A673 (cell line): ENCODE results near the gene UBALD1. TPM values are rescaled to one million over a fixed set of nuclear protein-coding genes. Genes with fewer than 3 reads are reported as not detected.

Experiments
- BruUV-seq: library from RNA; stranded (reverse); fragments of 400-500 nt; replicated peaks from 2 replicates; lab custom pipeline; 2021; lab: Mats Ljungman, UMichigan
- CTCF ChIA-PET: fragments of 300-600 bp; sonication (Branson Sonifier 250); formaldehyde crosslinking; loops from one replicate; lab custom pipeline; 2022; ENCODE audit warnings: antibody characterized with exemption; lab: Charles Lee
- POLR2A ChIA-PET: fragments of 300-600 bp; sonication (Branson Sonifier 250); formaldehyde crosslinking; loops from one replicate; lab custom pipeline; 2022; ENCODE audit warnings: antibody characterized with exemption; ENCODE audit not compliant: low non-redundant PET; lab: Charles Lee
- DNase-seq: peaks from one replicate; pipeline ENCODE4 v3.0.0-alpha.2; 2015; ENCODE audit warnings: low spot score
- H3K27ac ChIP-seq: fragments of 200-600 bp; sonication (generic); 2 replicates; pipeline ENCODE4 v1.5.1; 2016; ENCODE audit warnings: mixed run types, low read depth, mild to moderate bottlenecking, mixed read lengths, antibody characterized with exemption, low read length; ENCODE audit not compliant: poor library complexity, severe bottlenecking
- H3K27me3 ChIP-seq: fragments of 200-600 bp; sonication (generic); replicated peaks from 2 replicates; pipeline ENCODE4 v1.6.1; 2017; ENCODE audit warnings: mixed run types, low read depth, mild to moderate bottlenecking, mixed read lengths, antibody characterized with exemption, low read length; ENCODE audit not compliant: insufficient read depth, poor library complexity
- H3K36me3 ChIP-seq: fragments of 200-600 bp; sonication (generic); 2 replicates; pipeline ENCODE4 v1.6.1; 2016; ENCODE audit warnings: mixed run types, mild to moderate bottlenecking, mixed read lengths, antibody characterized with exemption, low read length; ENCODE audit not compliant: insufficient read depth, poor library complexity, severe bottlenecking
- H3K4me1 ChIP-seq: fragments of 200-600 bp; sonication (generic); 2 replicates; pipeline ENCODE4 v1.6.1; 2017; ENCODE audit warnings: mixed run types, mild to moderate bottlenecking, mixed read lengths, antibody characterized with exemption, low read length; ENCODE audit not compliant: insufficient read depth, poor library complexity, severe bottlenecking
- H3K4me3 ChIP-seq: fragments of 200-600 bp; sonication (generic); 2 replicates; pipeline ENCODE4 v1.5.1; 2016; ENCODE audit warnings: low read depth, mixed run types, mild to moderate bottlenecking, mixed read lengths, low read length; ENCODE audit not compliant: poor library complexity, severe bottlenecking
- H3K9me3 ChIP-seq: fragments of 200-600 bp; sonication (generic); 2 replicates; pipeline ENCODE4 v1.6.1; 2016; ENCODE audit warnings: mixed run types, low read depth, mild to moderate bottlenecking, mixed read lengths, antibody characterized with exemption, low read length; ENCODE audit not compliant: poor library complexity, severe bottlenecking
- EZH2 ChIP-seq: fragments of 200-600 bp; sonication (generic); IDR thresholded peaks from 2 replicates; pipeline ENCODE4 v1.6.1; 2017; ENCODE audit warnings: borderline replicate concordance, low read depth, mild to moderate bottlenecking, mixed read lengths, antibody characterized with exemption, low read length; ENCODE audit not compliant: poor library complexity, severe bottlenecking
- intact Hi-C: fragments of 100-400 bp; cut with micrococcal nuclease; formaldehyde crosslinking; loops from one replicate; pipeline ENCODE4 v1.10.0; 2022; ENCODE audit not compliant: unreplicated experiment
- total RNA-seq: library from RNA; stranded (reverse); gene quantifications from 2 replicates; pipeline ENCODE4 v1.2.3, GENCODE V29; 2021
- TF ChIP-seq, protein P1 (sequence below): fragments of 300-800, 200-600 bp; sonication (generic); conservative IDR thresholded peaks from 2 replicates; pipeline ENCODE4 v1.5.1; 2017; ENCODE audit warnings: low read depth, mild to moderate bottlenecking, antibody characterized with exemption, low read length, moderate library complexity, mixed read lengths

The UBALD1 gene
- total RNA-seq, 1 experiment from 2014 or later: 36.5 TPM

DNA sequence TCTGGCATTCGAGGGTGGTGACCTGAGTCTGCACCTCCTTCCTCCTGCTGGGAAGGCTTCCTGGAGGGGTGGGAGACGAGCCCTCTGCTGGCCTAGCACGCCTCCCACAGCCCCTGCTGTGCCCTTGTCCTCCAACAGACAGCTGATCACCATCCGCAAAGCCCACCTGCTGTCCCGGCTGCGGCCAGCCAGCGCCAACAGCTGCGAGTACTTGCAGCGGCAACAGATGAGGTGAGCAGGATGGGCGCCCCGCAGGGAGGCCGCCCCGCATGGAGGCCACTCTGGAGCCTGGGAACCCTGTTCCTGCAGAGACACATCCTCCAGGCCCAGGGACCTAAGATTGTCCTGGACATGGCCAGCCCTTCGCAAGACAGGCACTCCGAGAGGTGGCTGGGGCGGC is 21.6 kb downstream of the UBALD1 start:
- BruUV-seq: no TSS peak
- CTCF ChIA-PET: no interaction called here
- intact Hi-C loops: no loop called here
- POLR2A ChIA-PET: no interaction called here
- DNase-seq: no peak
- H3K36me3 ChIP-seq: no peaks in the 10 kb centered on the region
- no peaks in the 10 kb centered on the region for H3K27me3 ChIP-seq
- no peak overlapping the region for H3K27ac ChIP-seq
- H3K4me1 ChIP-seq: no peaks in the 10 kb centered on the region
- H3K9me3 ChIP-seq: no peaks in the 10 kb centered on the region
- no peak overlapping the region for H3K4me3 ChIP-seq
- TF ChIP-seq, protein P1, sequence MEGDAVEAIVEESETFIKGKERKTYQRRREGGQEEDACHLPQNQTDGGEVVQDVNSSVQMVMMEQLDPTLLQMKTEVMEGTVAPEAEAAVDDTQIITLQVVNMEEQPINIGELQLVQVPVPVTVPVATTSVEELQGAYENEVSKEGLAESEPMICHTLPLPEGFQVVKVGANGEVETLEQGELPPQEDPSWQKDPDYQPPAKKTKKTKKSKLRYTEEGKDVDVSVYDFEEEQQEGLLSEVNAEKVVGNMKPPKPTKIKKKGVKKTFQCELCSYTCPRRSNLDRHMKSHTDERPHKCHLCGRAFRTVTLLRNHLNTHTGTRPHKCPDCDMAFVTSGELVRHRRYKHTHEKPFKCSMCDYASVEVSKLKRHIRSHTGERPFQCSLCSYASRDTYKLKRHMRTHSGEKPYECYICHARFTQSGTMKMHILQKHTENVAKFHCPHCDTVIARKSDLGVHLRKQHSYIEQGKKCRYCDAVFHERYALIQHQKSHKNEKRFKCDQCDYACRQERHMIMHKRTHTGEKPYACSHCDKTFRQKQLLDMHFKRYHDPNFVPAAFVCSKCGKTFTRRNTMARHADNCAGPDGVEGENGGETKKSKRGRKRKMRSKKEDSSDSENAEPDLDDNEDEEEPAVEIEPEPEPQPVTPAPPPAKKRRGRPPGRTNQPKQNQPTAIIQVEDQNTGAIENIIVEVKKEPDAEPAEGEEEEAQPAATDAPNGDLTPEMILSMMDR: no peak
- no peak for TF ChIP-seq EZH2

DNA sequence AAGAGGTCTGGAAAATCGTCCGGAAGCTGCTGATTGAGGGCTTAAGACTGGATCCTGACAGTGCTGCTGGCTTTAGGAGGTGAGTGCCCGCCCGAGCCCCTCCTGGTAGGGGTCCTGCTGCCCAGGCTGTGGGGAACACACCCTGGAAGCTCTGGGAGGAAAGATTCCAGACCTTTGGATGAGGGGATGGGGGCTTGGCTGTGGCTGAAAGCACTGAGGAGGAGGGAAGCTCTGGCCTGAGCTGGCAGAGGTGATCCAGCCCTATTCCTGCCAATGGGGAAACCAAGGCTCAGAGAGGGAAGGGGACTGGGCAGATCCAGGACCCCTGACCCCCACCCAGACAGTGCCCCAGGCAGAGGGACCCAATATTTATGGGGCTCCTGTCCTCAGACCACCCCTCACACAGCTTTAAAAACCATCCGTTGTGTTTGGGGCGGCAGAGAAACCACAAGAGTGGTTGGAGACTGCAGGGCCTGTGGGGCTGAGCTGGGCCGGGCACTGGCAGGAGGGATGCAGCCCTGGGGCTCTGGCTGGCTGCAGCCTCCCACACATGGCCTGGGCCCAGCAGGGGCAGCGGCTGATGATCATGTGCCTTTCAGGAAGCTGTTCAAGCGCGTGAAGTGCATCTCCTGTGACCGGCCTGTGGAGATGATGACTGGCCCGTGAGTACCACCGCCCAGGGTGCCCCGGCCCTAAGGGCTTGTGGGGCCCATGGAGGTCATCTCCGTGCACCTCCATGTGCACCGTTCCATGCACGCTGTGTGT is 22.8 kb downstream of the UBALD1 start:
- H3K36me3 ChIP-seq: no peaks in the 10 kb centered on the region
- ChIA-PET POLR2A (interaction anchor here (0.5 kb wide), 1 partner anchor 20 kb away, joined by 5 read pairs; no protein-coding TSS in a partner anchor), CTCF (no interaction called here)
- DNase-seq: no peak
- TF ChIP-seq EZH2: no peak
- TF ChIP-seq, protein P1: no peak
- BruUV-seq: no TSS peak
- H3K27me3 ChIP-seq: no peaks in the 10 kb centered on the region
- intact Hi-C loops: no loop called here
- H3K4me1 ChIP-seq: no peaks in the 10 kb centered on the region
- no peak overlapping the region for H3K27ac ChIP-seq
- no peaks in the 10 kb centered on the region for H3K9me3 ChIP-seq
- H3K4me3 ChIP-seq: no peak overlapping the region

DNA sequence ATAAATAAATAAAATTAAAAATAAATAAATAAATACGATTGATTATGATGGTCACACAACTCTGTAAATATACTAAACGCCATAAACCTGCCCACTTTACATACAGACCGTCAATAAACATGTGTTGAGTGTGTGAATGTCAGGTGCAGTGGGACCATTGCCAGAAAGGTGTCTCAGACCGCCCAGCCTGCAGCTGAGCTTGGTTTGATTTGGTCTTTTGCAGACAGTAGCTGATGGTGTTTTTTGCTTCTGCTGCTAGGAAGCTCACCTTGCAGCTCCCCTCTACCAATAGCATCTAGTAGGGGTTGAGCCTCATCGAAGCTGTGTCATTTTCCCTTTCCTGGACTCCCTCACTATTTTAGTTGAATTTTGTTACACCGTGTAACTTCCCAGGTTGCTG is 23.5 kb downstream of the UBALD1 start:
- Histone ChIP-seq H3K27ac (no peak overlapping the region), H3K4me3 (no peak overlapping the region), H3K27me3 (no peaks in the 10 kb centered on the region), H3K36me3 (no peaks in the 10 kb centered on the region), H3K9me3 (no peaks in the 10 kb centered on the region), H3K4me1 (no peaks in the 10 kb centered on the region)
- POLR2A ChIA-PET: no interaction called here
- no peak for DNase-seq
- BruUV-seq: no TSS peak
- CTCF ChIA-PET: no interaction called here
- TF ChIP-seq EZH2: no peak
- TF ChIP-seq, protein P1: no peak
- intact Hi-C loops: no loop called here
